Coronary artery (tissue), 2 donors: ENCODE results near the gene CLIC6.
A peak's percentile ranks its signal among the peaks of the same experiment; 100 is the strongest.

Source experiments
- DNase-seq: peaks from one replicate; pipeline ENCODE4 v3.0.0-alpha.2; 2017; ENCODE audit warnings: low spot score
- H3K27ac ChIP-seq, 2 donors: fragments of 200-600 bp; sonication (generic); one replicate each; pipeline ENCODE4 v1.5.1; 2016 to 2019
- H3K4me3 ChIP-seq: fragments of 200-600 bp; sonication (generic); 2 replicates; pipeline ENCODE4 v1.5.1; 2016; ENCODE audit warnings: mild to moderate bottlenecking, moderate library complexity
- CTCF ChIP-seq: fragments of 200-600 bp; sonication (generic); IDR thresholded peaks from one replicate; pipeline ENCODE4 v1.5.1; 2019; ENCODE audit warnings: antibody characterized with exemption

The CLIC6 gene

GRCh38 chr21:34668803-34669148, at the start of gene CLIC6:
CLIC6 (plus strand) TSS chr21:34668994; CDS start chr21:34669389, 395 bp downstream.
- no peak within 1 kb of the TSS for H3K27ac ChIP-seq
- DNase-seq, result no peak
- peak within 1 kb of the TSS; percentile 73 for H3K4me3 ChIP-seq
- no peak for TF ChIP-seq CTCF

- TF ChIP-seq CTCF, result no peak
- no peak overlapping the region for H3K4me3 ChIP-seq
- H3K27ac ChIP-seq, result no peak overlapping the region
- DNase-seq, result peak; percentile 50
These were observed 48.7 kb upstream of the CLIC6 start for GRCh38 chr21:34619841-34620665.

- no peak for DNase-seq
- Histone ChIP-seq H3K27ac (no peak overlapping the region), H3K4me3 (no peak overlapping the region)
- TF ChIP-seq CTCF, result no peak
These were observed 47.1 kb upstream of the CLIC6 start for GRCh38 chr21:34621434-34622350.

- TF ChIP-seq CTCF, result no peak
- H3K27ac ChIP-seq, result no peak overlapping the region
- peak; percentile 31 for DNase-seq
- no peak overlapping the region for H3K4me3 ChIP-seq
These were observed 45.3 kb upstream of the CLIC6 start for GRCh38 chr21:34623516-34623915.

GRCh38 chr21:34625030-34625593, 43.7 kb upstream of the CLIC6 start:
- no peak overlapping the region for H3K27ac ChIP-seq
- no peak for DNase-seq
- no peak overlapping the region for H3K4me3 ChIP-seq
- no peak for TF ChIP-seq CTCF

- DNase-seq, result peak; percentile 60
- H3K4me3 ChIP-seq, result no peak overlapping the region
These were observed 42.7 kb upstream of the CLIC6 start for GRCh38 chr21:34626131-34626530.

More at GRCh38 chr21:34626131-34626530, 42.7 kb upstream of the CLIC6 start:
- H3K27ac ChIP-seq, result no peak overlapping the region
- TF ChIP-seq CTCF, result no peak
